ENCODE results near the gene DTX3L. TPM values are rescaled to one million over a fixed set of nuclear protein-coding genes. Genes with fewer than 3 reads are reported as not detected.

Gene DTX3L
- total RNA-seq, 1 experiment from 2014 or later = 18.9 TPM

DNA sequence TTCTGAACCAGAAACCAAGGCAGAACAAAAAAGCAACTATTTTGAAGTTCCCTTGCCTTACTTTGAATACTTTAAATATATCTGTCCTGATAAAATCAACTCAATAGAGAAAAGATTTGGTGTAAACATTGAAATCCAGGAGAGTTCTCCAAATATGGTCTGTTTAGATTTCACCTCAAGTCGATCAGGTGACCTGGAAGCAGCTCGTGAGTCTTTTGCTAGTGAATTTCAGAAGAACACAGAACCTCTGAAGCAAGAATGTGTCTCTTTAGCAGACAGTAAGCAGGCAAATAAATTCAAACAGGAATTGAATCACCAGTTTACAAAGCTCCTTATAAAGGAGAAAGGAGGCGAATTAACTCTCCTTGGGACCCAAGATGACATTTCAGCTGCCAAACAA, 4.6 kb downstream of the DTX3L start:
- H3K9me3 ChIP-seq (ENCODE audit: low read depth, low read length, poor library complexity, severe bottlenecking) = no peaks in the 10 kb centered on the region
- POLR2A ChIA-PET (ENCODE audit: low non-redundant PET) = no interaction called here
- CTCF ChIA-PET = no interaction called here
- H3K36me3 ChIP-seq (ENCODE audit: insufficient read depth, low read length, poor library complexity, severe bottlenecking) = no peaks in the 10 kb centered on the region
- H3K4me1 ChIP-seq (ENCODE audit: insufficient read depth, low read length, poor library complexity, severe bottlenecking) = no peaks in the 10 kb centered on the region
- H3K4me3 ChIP-seq (ENCODE audit: low read depth, low read length, poor library complexity, severe bottlenecking) = no peak overlapping the region
- BruUV-seq (replicated peaks) = no TSS peak
- H3K27me3 ChIP-seq (replicated peaks; ENCODE audit: insufficient read depth, low read depth, low read length, poor library complexity) = no peaks in the 10 kb centered on the region
- no peak for TF ChIP-seq EZH2 (IDR thresholded peaks at IDR 0.05; ENCODE audit: borderline replicate concordance, low read depth, low read length, poor library complexity, severe bottlenecking)
- TF ChIP-seq, protein P1, sequence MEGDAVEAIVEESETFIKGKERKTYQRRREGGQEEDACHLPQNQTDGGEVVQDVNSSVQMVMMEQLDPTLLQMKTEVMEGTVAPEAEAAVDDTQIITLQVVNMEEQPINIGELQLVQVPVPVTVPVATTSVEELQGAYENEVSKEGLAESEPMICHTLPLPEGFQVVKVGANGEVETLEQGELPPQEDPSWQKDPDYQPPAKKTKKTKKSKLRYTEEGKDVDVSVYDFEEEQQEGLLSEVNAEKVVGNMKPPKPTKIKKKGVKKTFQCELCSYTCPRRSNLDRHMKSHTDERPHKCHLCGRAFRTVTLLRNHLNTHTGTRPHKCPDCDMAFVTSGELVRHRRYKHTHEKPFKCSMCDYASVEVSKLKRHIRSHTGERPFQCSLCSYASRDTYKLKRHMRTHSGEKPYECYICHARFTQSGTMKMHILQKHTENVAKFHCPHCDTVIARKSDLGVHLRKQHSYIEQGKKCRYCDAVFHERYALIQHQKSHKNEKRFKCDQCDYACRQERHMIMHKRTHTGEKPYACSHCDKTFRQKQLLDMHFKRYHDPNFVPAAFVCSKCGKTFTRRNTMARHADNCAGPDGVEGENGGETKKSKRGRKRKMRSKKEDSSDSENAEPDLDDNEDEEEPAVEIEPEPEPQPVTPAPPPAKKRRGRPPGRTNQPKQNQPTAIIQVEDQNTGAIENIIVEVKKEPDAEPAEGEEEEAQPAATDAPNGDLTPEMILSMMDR (conservative IDR thresholded peaks at IDR 0.05; ENCODE audit: low read depth, low read length) = no peak
- intact Hi-C loops (cut with micrococcal nuclease; ENCODE audit: unreplicated experiment) = loop anchor here (10.0 kb wide), 1 partner anchor 104 kb away; no protein-coding TSS in a partner anchor
- H3K27ac ChIP-seq (ENCODE audit: low read depth, low read length, poor library complexity, severe bottlenecking) = no peak overlapping the region
- DNase-seq (ENCODE audit: low spot score) = no peak

DNA sequence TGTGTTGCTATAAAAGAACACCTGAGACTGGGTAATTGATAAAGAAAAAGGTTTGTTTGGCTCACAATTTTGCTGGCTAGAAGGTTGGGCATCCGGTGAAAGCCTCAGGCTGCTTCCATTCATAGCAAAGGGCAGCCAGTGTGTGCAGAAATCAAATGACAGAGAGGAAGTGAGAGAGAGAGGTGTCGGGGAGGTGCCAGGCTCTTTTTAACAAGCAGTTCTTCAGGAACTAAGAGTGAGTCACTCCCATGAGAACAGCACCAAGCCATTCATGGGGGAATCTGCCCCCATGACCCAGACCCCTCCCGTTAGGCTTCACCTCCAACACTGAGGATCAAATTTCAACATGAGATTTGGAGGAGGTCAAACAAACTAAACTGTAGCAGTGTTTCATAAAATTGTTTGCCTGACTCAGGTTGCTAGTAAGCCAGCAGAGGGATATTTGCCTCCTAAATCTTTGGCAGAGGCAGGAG, 8.8 kb downstream of the DTX3L start:
- no peaks in the 10 kb centered on the region for H3K4me1 ChIP-seq (ENCODE audit: insufficient read depth, low read length, poor library complexity, severe bottlenecking)
- no peaks in the 10 kb centered on the region for H3K9me3 ChIP-seq (ENCODE audit: low read depth, low read length, poor library complexity, severe bottlenecking)
- no peaks in the 10 kb centered on the region for H3K27me3 ChIP-seq (replicated peaks; ENCODE audit: insufficient read depth, low read depth, low read length, poor library complexity)
- peak; percentile 34 for DNase-seq (ENCODE audit: low spot score)
- no peak overlapping the region for H3K4me3 ChIP-seq (ENCODE audit: low read depth, low read length, poor library complexity, severe bottlenecking)
- intact Hi-C loops (cut with micrococcal nuclease; ENCODE audit: unreplicated experiment) = no loop called here
- ChIA-PET CTCF (no interaction called here), POLR2A (ENCODE audit: low non-redundant PET) (no interaction called here)
- H3K36me3 ChIP-seq (ENCODE audit: insufficient read depth, low read length, poor library complexity, severe bottlenecking) = no peaks in the 10 kb centered on the region
- H3K27ac ChIP-seq (ENCODE audit: low read depth, low read length, poor library complexity, severe bottlenecking) = no peak overlapping the region
- BruUV-seq (replicated peaks) = no TSS peak
- TF ChIP-seq, protein P1 (conservative IDR thresholded peaks at IDR 0.05; ENCODE audit: low read depth, low read length) = no peak
- no peak for TF ChIP-seq EZH2 (IDR thresholded peaks at IDR 0.05; ENCODE audit: borderline replicate concordance, low read depth, low read length, poor library complexity, severe bottlenecking)

GRCh38 chr3:122576174-122576940, 12.2 kb downstream of the DTX3L start:
- no peak for TF ChIP-seq EZH2 (IDR thresholded peaks at IDR 0.05; ENCODE audit: borderline replicate concordance, low read depth, low read length, poor library complexity, severe bottlenecking)
- TF ChIP-seq, protein P1 (conservative IDR thresholded peaks at IDR 0.05; ENCODE audit: low read depth, low read length) = no peak
- no peak overlapping the region for H3K4me3 ChIP-seq (ENCODE audit: low read depth, low read length, poor library complexity, severe bottlenecking)
- CTCF ChIA-PET = no interaction called here
- POLR2A ChIA-PET (ENCODE audit: low non-redundant PET) = no interaction called here
- no peaks in the 10 kb centered on the region for H3K27me3 ChIP-seq (replicated peaks; ENCODE audit: insufficient read depth, low read depth, low read length, poor library complexity)
- no peaks in the 10 kb centered on the region for H3K4me1 ChIP-seq (ENCODE audit: insufficient read depth, low read length, poor library complexity, severe bottlenecking)
- H3K36me3 ChIP-seq (ENCODE audit: insufficient read depth, low read length, poor library complexity, severe bottlenecking) = no peaks in the 10 kb centered on the region
- H3K27ac ChIP-seq (ENCODE audit: low read depth, low read length, poor library complexity, severe bottlenecking) = no peak overlapping the region
- H3K9me3 ChIP-seq (ENCODE audit: low read depth, low read length, poor library complexity, severe bottlenecking) = peaks cover under 1% of the 10 kb centered on the region
- BruUV-seq (replicated peaks) = no TSS peak
- DNase-seq (ENCODE audit: low spot score) = no peak
- intact Hi-C loops (cut with micrococcal nuclease; ENCODE audit: unreplicated experiment) = no loop called here

All from A673 (cell line).